ENCODE measurements around the gene RAB13. TPM values are rescaled to one million over a fixed set of nuclear protein-coding genes. Genes with fewer than 3 reads are reported as not detected.
A peak's percentile ranks its signal among the peaks of the same experiment; 100 is the strongest.

Gene RAB13
- total and polyA plus RNA-seq, 12 donors = 42.9 to 114 (median 58.1) TPM

GRCh38 chr1:153967107-153967999 is 18.8 kb downstream of the RAB13 start, which contains the start of gene CREB3L4:
TSS of gene CREB3L4 (plus strand) at chr1:153967902. CDS start at chr1:153968526, 624 bp downstream.
- H3K4me1 ChIP-seq = peaks cover 18 to 52% (median 37%) of the 10 kb centered on the region in 9 donors
- peak in 8 of 9 donors; percentile 27 to 64 (median 42) for TF ChIP-seq CTCF (IDR thresholded peaks at IDR 0.05)
- peak within 1 kb of the TSS; percentile 24 to 91 (median 67) for H3K4me3 ChIP-seq
- no peaks in the 10 kb centered on the region for H3K36me3 ChIP-seq
- intact Hi-C loops (cut with DNase I) = loop anchor here in 1 of 10 donors (5.0 kb wide), 1 partner anchor 170 kb away; no protein-coding TSS in a partner anchor
- H3K27ac ChIP-seq = peak within 1 kb of the TSS; percentile 80 to 97 (median 94)
- peak; percentile 89 to 94 for DNase-seq
- 0% methylated on average over 60 of the region's 60 CpGs for WGBS, 2 donors
- no peaks in the 10 kb centered on the region for H3K9me3 ChIP-seq
- peak; percentile 85 to 92 (median 88) for ATAC-seq
- no peaks in the 10 kb centered on the region for H3K27me3 ChIP-seq

- DNase-seq (no peak), ATAC-seq (peak in 2 of 8 donors; percentile 3 to 5)
- Histone ChIP-seq H3K4me1 (peaks cover 26 to 84% (median 57%) of the 10 kb centered on the region in 9 donors), H3K9me3 (no peaks in the 10 kb centered on the region), H3K27ac (peak overlapping the region; percentile 90 to 98 (median 96)), H3K4me3 (peak overlapping the region; percentile 43 to 83 (median 76)), H3K27me3 (no peaks in the 10 kb centered on the region), H3K36me3 (peaks cover 0 to 29% (median 10%) of the 10 kb centered on the region in 9 donors)
- no peak for TF ChIP-seq CTCF (IDR thresholded peaks at IDR 0.05)
- intact Hi-C loops (cut with DNase I) = no loop called here
- WGBS, 2 donors = 1 to 2% methylated on average over 22 of the region's 22 CpGs
Observed at GRCh38 chr1:153963850-153964331, 22.2 kb downstream of the RAB13 start.

- peaks cover 23 to 82% (median 56%) of the 10 kb centered on the region in 9 donors for H3K4me1 ChIP-seq
- TF ChIP-seq CTCF (IDR thresholded peaks at IDR 0.05) = no peak
- H3K9me3 ChIP-seq = no peaks in the 10 kb centered on the region
- H3K4me3 ChIP-seq = peak within 1 kb of the TSS; percentile 43 to 83 (median 76)
- peak within 1 kb of the TSS; percentile 90 to 98 (median 96) for H3K27ac ChIP-seq
- WGBS, 2 donors = 0% methylated on average over 52 to 54 of the region's 54 CpGs
- peak; percentile 81 to 91 (median 87) for ATAC-seq
- peaks cover 0 to 29% (median 10%) of the 10 kb centered on the region in 9 donors for H3K36me3 ChIP-seq
- peak; percentile 98 to 99 for DNase-seq
- no peaks in the 10 kb centered on the region for H3K27me3 ChIP-seq
- intact Hi-C loops (cut with DNase I) = no loop called here
Observed at GRCh38 chr1:153963030-153963849, 22.9 kb downstream of the RAB13 start, which contains the start of gene SLC39A1. TSS of gene SLC39A1 (minus strand) at chr1:153963537. CDS start at chr1:153962715, 822 bp downstream.

Data from heart right ventricle (tissue), 16 donors.